Neuronal stem cell (in vitro differentiated cells): ENCODE data around the gene SH2D4B.

Experiments used
- DNase-seq: peaks from one replicate; pipeline ENCODE4 v3.0.0-alpha.2; 2013; ENCODE audit warnings: low spot score
- H2AFZ ChIP-seq: one replicate; pipeline ENCODE4 v1.6.1; 2013; ENCODE audit warnings: mild to moderate bottlenecking, low read length, inconsistent platforms
- H2AK5ac ChIP-seq: 2 replicates; pipeline ENCODE4 v1.6.1; 2013; ENCODE audit warnings: low read depth, mild to moderate bottlenecking, inconsistent platforms, low read length, moderate library complexity, mixed read lengths
- H2BK120ac ChIP-seq: 2 replicates; pipeline ENCODE4 v1.6.1; 2013; ENCODE audit warnings: low read depth, mild to moderate bottlenecking, inconsistent platforms, low read length, moderate library complexity, mixed read lengths
- H2BK12ac ChIP-seq: one replicate; pipeline ENCODE4 v1.6.1; 2013; ENCODE audit warnings: low read length, inconsistent platforms
- H2BK15ac ChIP-seq: 2 replicates; pipeline ENCODE4 v1.6.1; 2013; ENCODE audit warnings: mild to moderate bottlenecking, low read length, inconsistent platforms, mixed read lengths
- H2BK5ac ChIP-seq: one replicate; pipeline ENCODE4 v1.6.1; 2013; ENCODE audit warnings: inconsistent platforms, mild to moderate bottlenecking, low read length, moderate library complexity
- H3K14ac ChIP-seq: one replicate; pipeline ENCODE4 v1.6.1; 2013; ENCODE audit warnings: low read length, inconsistent platforms
- H3K18ac ChIP-seq: 2 replicates; pipeline ENCODE4 v1.6.1; 2013; ENCODE audit warnings: low read length, inconsistent platforms
- H3K23ac ChIP-seq: 2 replicates; pipeline ENCODE4 v1.6.1; 2013; ENCODE audit warnings: low read depth, mild to moderate bottlenecking, mixed read lengths, low read length, inconsistent platforms; ENCODE audit not compliant: poor library complexity
- H3K27ac ChIP-seq: replicated peaks from 3 replicates; pipeline ENCODE4 v1.5.1; 2013; ENCODE audit warnings: low read length, inconsistent platforms
- H3K27me3 ChIP-seq, 3 experiments: 2 replicates each; pipeline ENCODE4 v1.6.1; 2013; ENCODE audit warnings: low read length in 3 of 3, mild to moderate bottlenecking in 2 of 3, inconsistent platforms in 1 of 3, low read depth in 1 of 3, mixed read lengths in 1 of 3, moderate library complexity in 1 of 3; ENCODE audit not compliant: control insufficient read depth in 3 of 3, insufficient read depth in 3 of 3
- H3K36me3 ChIP-seq, 2 donors: replicated peaks in 1 of 2; 2 replicates each; pipeline ENCODE4 v1.6.1; 2013; ENCODE audit warnings: low read length in 2 of 2; ENCODE audit not compliant: control insufficient read depth in 2 of 2, insufficient read depth in 2 of 2
- H3K4ac ChIP-seq: 2 replicates; pipeline ENCODE4 v1.6.1; 2013; ENCODE audit warnings: inconsistent platforms, mild to moderate bottlenecking, low read length, moderate library complexity
- H3K4me1 ChIP-seq, 2 donors: 1 replicate in 1 of 2; 2 replicates in 1 of 2; pipeline ENCODE4 v1.6.1; 2013; ENCODE audit warnings: low read length in 2 of 2, low read depth in 1 of 2; ENCODE audit not compliant: control insufficient read depth in 2 of 2, insufficient read depth in 1 of 2
- H3K4me2 ChIP-seq: one replicate; pipeline ENCODE4 v1.6.1; 2013; ENCODE audit warnings: mild to moderate bottlenecking, low read length, inconsistent platforms; ENCODE audit not compliant: insufficient read depth, poor library complexity, severe bottlenecking
- H3K4me3 ChIP-seq, 2 donors: 2 replicates each; pipeline ENCODE4 v1.5.1; 2013; ENCODE audit warnings: low read length in 2 of 2, mild to moderate bottlenecking in 2 of 2, inconsistent platforms in 1 of 2, moderate library complexity in 1 of 2
- H3K79me1 ChIP-seq: one replicate; pipeline ENCODE4 v1.6.1; 2013; ENCODE audit warnings: low read depth, mild to moderate bottlenecking, inconsistent platforms, low read length, moderate library complexity
- H3K9ac ChIP-seq: one replicate; pipeline ENCODE4 v1.6.1; 2013; ENCODE audit warnings: mild to moderate bottlenecking, low read depth, low read length, inconsistent platforms; ENCODE audit not compliant: poor library complexity
- H3K9me3 ChIP-seq, 2 donors: replicated peaks in 1 of 2; 2 replicates each; pipeline versions ENCODE3 to v1.6.1; 2013; ENCODE audit warnings: low read length in 2 of 2, mild to moderate bottlenecking in 2 of 2, inconsistent platforms in 1 of 2, low read depth in 1 of 2, mixed read lengths in 1 of 2, moderate library complexity in 1 of 2; ENCODE audit not compliant: control insufficient read depth in 2 of 2, insufficient read depth in 1 of 2
- H4K8ac ChIP-seq: one replicate; pipeline ENCODE4 v1.6.1; 2013; ENCODE audit warnings: low read depth, mild to moderate bottlenecking, inconsistent platforms, low read length, moderate library complexity
- H4K91ac ChIP-seq: one replicate; pipeline ENCODE4 v1.6.1; 2013; ENCODE audit warnings: low read length, low read depth, mild to moderate bottlenecking, inconsistent platforms; ENCODE audit not compliant: poor library complexity
- WGBS, 2 donors: extraction: QIAGEN DNeasy Blood & Tissue Kit; methylation state at CpG; one replicate each; pipeline ENCODE4 v1.1.7; 2013; ENCODE audit warnings: missing lambda C conversion rate in 2 of 2, mixed read lengths in 1 of 2; ENCODE audit not compliant: insufficient read length in 2 of 2, insufficient replicate concordance in 1 of 2; ENCODE audit errors: extremely low coverage in 2 of 2; 5-methylcytosine and 5-hydroxymethylcytosine counted together

SH2D4B gene

GRCh38 chr10:80622153-80622552 lies 84.5 kb downstream of the SH2D4B start:
- Histone ChIP-seq H3K4me3 (no peak overlapping the region), H2BK5ac (no peak overlapping the region), H3K9me3 (no peaks in the 10 kb centered on the region), H3K18ac (no peak overlapping the region), H4K91ac (no peak overlapping the region), H2AK5ac (no peak overlapping the region), H2BK15ac (no peak overlapping the region), H2AFZ (no peak overlapping the region), H3K14ac (no peak overlapping the region), H3K23ac (no peak overlapping the region), H3K27me3 (no peaks in the 10 kb centered on the region), H3K4me1 (no peaks in the 10 kb centered on the region), H3K27ac (no peak overlapping the region), H2BK120ac (no peak overlapping the region), H4K8ac (no peak overlapping the region), H3K9ac (no peak overlapping the region), H3K36me3 (no peaks in the 10 kb centered on the region), H3K4ac (no peak overlapping the region), H3K79me1 (no peaks in the 10 kb centered on the region), H3K4me2 (no peak overlapping the region), H2BK12ac (no peak overlapping the region)
- no peak for DNase-seq
- no CpG with 5 or more reads among the region's 3 CpGs for WGBS, 2 donors

GRCh38 chr10:80630324-80630723 lies 92.6 kb downstream of the SH2D4B start:
- Histone ChIP-seq H3K36me3 (no peaks in the 10 kb centered on the region), H3K27me3 (no peaks in the 10 kb centered on the region), H2BK5ac (no peak overlapping the region), H3K23ac (no peak overlapping the region), H2AK5ac (no peak overlapping the region), H2AFZ (no peak overlapping the region), H4K91ac (no peak overlapping the region), H3K4me3 (peak overlapping the region in 1 of 2 donors; percentile 51), H3K4me1 (no peaks in the 10 kb centered on the region), H2BK12ac (no peak overlapping the region), H4K8ac (no peak overlapping the region), H3K9me3 (no peaks in the 10 kb centered on the region), H2BK120ac (no peak overlapping the region), H3K9ac (no peak overlapping the region), H3K4me2 (no peak overlapping the region), H3K14ac (no peak overlapping the region), H2BK15ac (no peak overlapping the region), H3K27ac (no peak overlapping the region), H3K4ac (no peak overlapping the region), H3K18ac (no peak overlapping the region), H3K79me1 (no peaks in the 10 kb centered on the region)
- no CpG with 5 or more reads among the region's 1 CpG for WGBS, 2 donors
- no peak for DNase-seq

GRCh38 chr10:80632742-80633141 lies 95.0 kb downstream of the SH2D4B start:
- H3K4me1 ChIP-seq: no peaks in the 10 kb centered on the region
- H4K91ac ChIP-seq: no peak overlapping the region
- H3K23ac ChIP-seq: no peak overlapping the region
- no peak overlapping the region for H3K14ac ChIP-seq
- no peaks in the 10 kb centered on the region for H3K27me3 ChIP-seq
- H3K27ac ChIP-seq: no peak overlapping the region
- no CpG with 5 or more reads among the region's 7 CpGs for WGBS, 2 donors
- H3K9me3 ChIP-seq: no peaks in the 10 kb centered on the region
- no peak overlapping the region for H2BK15ac ChIP-seq
- H4K8ac ChIP-seq: no peak overlapping the region
- H3K4me2 ChIP-seq: no peak overlapping the region
- no peak overlapping the region for H3K4me3 ChIP-seq
- H2AK5ac ChIP-seq: no peak overlapping the region
- no peak overlapping the region for H3K9ac ChIP-seq
- peak overlapping the region; percentile 39 for H2BK5ac ChIP-seq
- no peak overlapping the region for H3K4ac ChIP-seq
- no peak overlapping the region for H2BK120ac ChIP-seq
- H2BK12ac ChIP-seq: no peak overlapping the region
- H3K79me1 ChIP-seq: no peaks in the 10 kb centered on the region
- H3K18ac ChIP-seq: peak overlapping the region; percentile 28
- no peak overlapping the region for H2AFZ ChIP-seq
- no peaks in the 10 kb centered on the region for H3K36me3 ChIP-seq
- DNase-seq: no peak

- H3K36me3 ChIP-seq: no peaks in the 10 kb centered on the region
- H2BK15ac ChIP-seq: no peak overlapping the region
- H4K8ac ChIP-seq: no peak overlapping the region
- H2BK5ac ChIP-seq: peak overlapping the region; percentile 39
- no peak overlapping the region for H3K4ac ChIP-seq
- H3K18ac ChIP-seq: no peak overlapping the region
- H3K27ac ChIP-seq: no peak overlapping the region
- H3K4me3 ChIP-seq: no peak overlapping the region
- H3K4me2 ChIP-seq: no peak overlapping the region
- no peak overlapping the region for H2BK12ac ChIP-seq
- H3K79me1 ChIP-seq: no peaks in the 10 kb centered on the region
- H3K9ac ChIP-seq: no peak overlapping the region
- WGBS, 2 donors: no CpG with 5 or more reads among the region's 4 CpGs
- H3K27me3 ChIP-seq: no peaks in the 10 kb centered on the region
- no peaks in the 10 kb centered on the region for H3K4me1 ChIP-seq
- no peak overlapping the region for H3K14ac ChIP-seq
- H2BK120ac ChIP-seq: no peak overlapping the region
- H3K23ac ChIP-seq: no peak overlapping the region
- H4K91ac ChIP-seq: no peak overlapping the region
- no peak overlapping the region for H2AFZ ChIP-seq
- no peak for DNase-seq
- H3K9me3 ChIP-seq: no peaks in the 10 kb centered on the region
- no peak overlapping the region for H2AK5ac ChIP-seq
These were observed 95.7 kb downstream of the SH2D4B start for GRCh38 chr10:80633383-80633860.
